Measurements from ENCODE around the gene RALGAPA2. TPM values are rescaled to one million over a fixed set of nuclear protein-coding genes. Genes with fewer than 3 reads are reported as not detected.

Gene RALGAPA2
- total RNA-seq, 1 experiment from 2014 or later: 20.1 TPM

GRCh38 chr20:20472684-20473274 lies 239.7 kb downstream of the RALGAPA2 start:
- no peak for DNase-seq (ENCODE audit: low spot score)

GRCh38 chr20:20466341-20466879 lies 246.0 kb downstream of the RALGAPA2 start:
- no peak for DNase-seq (ENCODE audit: low spot score)

- no peak for DNase-seq (ENCODE audit: low spot score)
These were observed 247.2 kb downstream of the RALGAPA2 start for GRCh38 chr20:20465252-20465651.

GRCh38 chr20:20463933-20464374 lies 248.5 kb downstream of the RALGAPA2 start:
- DNase-seq (ENCODE audit: low spot score): no peak

- DNase-seq (ENCODE audit: low spot score): no peak
These were observed 250.3 kb downstream of the RALGAPA2 start for GRCh38 chr20:20462185-20462584.

GRCh38 chr20:20461551-20461950 lies 250.9 kb downstream of the RALGAPA2 start:
- DNase-seq (ENCODE audit: low spot score): no peak

GRCh38 chr20:20459726-20460125 lies 252.7 kb downstream of the RALGAPA2 start:
- no peak for DNase-seq (ENCODE audit: low spot score)

- no peak for DNase-seq (ENCODE audit: low spot score)
These were observed 254.9 kb downstream of the RALGAPA2 start for GRCh38 chr20:20457392-20458126.

GRCh38 chr20:20456741-20457140 lies 255.7 kb downstream of the RALGAPA2 start:
- DNase-seq (ENCODE audit: low spot score): no peak

- no peak for DNase-seq (ENCODE audit: low spot score)
These were observed 256.5 kb downstream of the RALGAPA2 start for GRCh38 chr20:20455926-20456325.

- DNase-seq (ENCODE audit: low spot score): no peak
These were observed 257.4 kb downstream of the RALGAPA2 start for GRCh38 chr20:20454850-20455627.

- no peak for DNase-seq (ENCODE audit: low spot score)
These were observed 258.1 kb downstream of the RALGAPA2 start for GRCh38 chr20:20454367-20454766.

GRCh38 chr20:20452254-20452676 lies 260.2 kb downstream of the RALGAPA2 start:
- no peak for DNase-seq (ENCODE audit: low spot score)

- DNase-seq (ENCODE audit: low spot score): no peak
These were observed 261.9 kb downstream of the RALGAPA2 start for GRCh38 chr20:20450521-20450920.

- DNase-seq (ENCODE audit: low spot score): no peak
These were observed 263.6 kb downstream of the RALGAPA2 start for GRCh38 chr20:20448881-20449280.

- no peak for DNase-seq (ENCODE audit: low spot score)
These were observed 265.2 kb downstream of the RALGAPA2 start for GRCh38 chr20:20447196-20447595.

GRCh38 chr20:20446425-20447015 lies 265.9 kb downstream of the RALGAPA2 start:
- DNase-seq (ENCODE audit: low spot score): no peak

GRCh38 chr20:20446001-20446400 lies 266.4 kb downstream of the RALGAPA2 start:
- DNase-seq (ENCODE audit: low spot score): no peak

GRCh38 chr20:20443504-20443903 lies 268.9 kb downstream of the RALGAPA2 start:
- no peak for DNase-seq (ENCODE audit: low spot score)

- DNase-seq (ENCODE audit: low spot score): no peak
These were observed 270.0 kb downstream of the RALGAPA2 start for GRCh38 chr20:20442466-20442865.

- DNase-seq (ENCODE audit: low spot score): no peak
These were observed 271.4 kb downstream of the RALGAPA2 start for GRCh38 chr20:20440886-20441658.
